GM12874 (cell line): ENCODE data around the gene CHORDC1.
A peak's percentile ranks its signal among the peaks of the same experiment; 100 is the strongest.

Experiments used
- TF ChIP-seq, protein P1 (sequence below): IDR thresholded peaks from 2 replicates; pipeline ENCODE4 v1.5.1; 2011; ENCODE audit warnings: low read depth, mild to moderate bottlenecking, control low read depth, low read length, moderate library complexity; ENCODE audit not compliant: insufficient read depth

CHORDC1 gene

GRCh38 chr11:90216611-90217010 lies 6.2 kb downstream of the CHORDC1 start:
- TF ChIP-seq, protein P1, sequence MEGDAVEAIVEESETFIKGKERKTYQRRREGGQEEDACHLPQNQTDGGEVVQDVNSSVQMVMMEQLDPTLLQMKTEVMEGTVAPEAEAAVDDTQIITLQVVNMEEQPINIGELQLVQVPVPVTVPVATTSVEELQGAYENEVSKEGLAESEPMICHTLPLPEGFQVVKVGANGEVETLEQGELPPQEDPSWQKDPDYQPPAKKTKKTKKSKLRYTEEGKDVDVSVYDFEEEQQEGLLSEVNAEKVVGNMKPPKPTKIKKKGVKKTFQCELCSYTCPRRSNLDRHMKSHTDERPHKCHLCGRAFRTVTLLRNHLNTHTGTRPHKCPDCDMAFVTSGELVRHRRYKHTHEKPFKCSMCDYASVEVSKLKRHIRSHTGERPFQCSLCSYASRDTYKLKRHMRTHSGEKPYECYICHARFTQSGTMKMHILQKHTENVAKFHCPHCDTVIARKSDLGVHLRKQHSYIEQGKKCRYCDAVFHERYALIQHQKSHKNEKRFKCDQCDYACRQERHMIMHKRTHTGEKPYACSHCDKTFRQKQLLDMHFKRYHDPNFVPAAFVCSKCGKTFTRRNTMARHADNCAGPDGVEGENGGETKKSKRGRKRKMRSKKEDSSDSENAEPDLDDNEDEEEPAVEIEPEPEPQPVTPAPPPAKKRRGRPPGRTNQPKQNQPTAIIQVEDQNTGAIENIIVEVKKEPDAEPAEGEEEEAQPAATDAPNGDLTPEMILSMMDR: no peak

- TF ChIP-seq, protein P1: no peak
Measured at GRCh38 chr11:90213322-90213721, 9.5 kb downstream of the CHORDC1 start.

- TF ChIP-seq, protein P1: no peak
Measured at GRCh38 chr11:90208857-90209256, 14.0 kb downstream of the CHORDC1 start.

- TF ChIP-seq, protein P1: peak; percentile 74
Measured at GRCh38 chr11:90204832-90205646, 17.8 kb downstream of the CHORDC1 start.

DNA sequence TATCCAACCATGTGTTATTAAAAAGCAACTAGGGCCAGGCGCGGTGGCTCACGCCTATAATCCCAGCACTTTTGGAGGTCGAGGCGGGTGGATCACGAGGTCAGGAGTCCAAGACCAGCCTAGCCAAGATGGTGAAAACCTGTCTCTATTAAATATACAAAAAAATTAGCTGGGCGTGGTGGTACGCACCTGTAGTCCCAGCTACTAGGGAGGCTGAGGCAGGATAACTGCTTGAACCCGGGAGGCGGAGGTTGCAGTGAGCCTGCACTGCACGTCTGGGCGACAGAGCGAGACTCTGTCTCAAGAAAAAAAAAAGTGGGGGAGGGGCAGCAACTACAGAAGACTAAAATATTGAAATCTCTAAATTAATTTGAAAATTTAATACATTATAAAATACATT lies 18.4 kb downstream of the CHORDC1 start:
- TF ChIP-seq, protein P1: no peak

DNA sequence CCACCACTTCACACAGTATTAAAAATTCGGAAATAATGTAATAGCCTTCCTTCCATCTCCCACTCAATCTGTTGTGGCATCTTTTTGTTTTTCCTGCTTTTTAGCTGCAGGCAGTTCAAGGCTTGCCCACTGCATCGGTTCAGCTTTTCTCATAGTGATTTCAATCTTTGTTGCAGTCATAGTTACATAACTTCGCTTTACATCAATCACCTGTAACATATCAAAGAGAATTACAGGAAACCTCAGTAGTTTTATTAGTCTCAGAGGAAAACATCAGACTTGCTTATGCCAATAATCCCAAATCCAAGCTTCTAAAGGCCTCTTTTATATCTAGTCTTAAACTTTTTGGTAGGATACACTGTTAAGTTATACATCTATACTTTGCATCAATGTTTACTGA lies 20.5 kb downstream of the CHORDC1 start:
- TF ChIP-seq, protein P1: no peak

DNA sequence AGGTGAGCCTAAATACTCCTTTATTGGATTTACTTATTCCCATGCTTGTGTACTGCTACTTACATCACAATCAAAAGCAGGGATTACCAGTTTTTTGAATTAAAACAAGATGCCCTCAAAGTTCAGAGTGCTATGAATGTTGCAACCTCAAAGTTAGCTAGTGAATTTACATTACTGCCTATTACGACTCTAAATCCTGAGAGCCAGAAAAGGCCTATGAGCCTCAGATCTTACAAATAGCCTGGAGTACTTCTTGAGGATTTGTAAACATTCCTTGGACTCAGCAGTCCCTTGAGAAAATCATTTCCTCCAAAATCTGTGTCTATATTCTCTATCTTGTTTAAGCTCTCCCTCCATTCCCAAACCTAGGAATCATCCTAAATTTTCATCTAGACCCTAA lies 25.5 kb downstream of the CHORDC1 start:
- TF ChIP-seq, protein P1: no peak
